Epithelial cell of proximal tubule (primary cell): ENCODE results near the gene KRT37. TPM values are rescaled to one million over a fixed set of nuclear protein-coding genes. Genes with fewer than 3 reads are reported as not detected.

ENCODE experiments used
- DNase-seq: peaks from one replicate; pipeline ENCODE4 v3.0.0-alpha.2; 2011; ENCODE audit warnings: low read depth
- H3K4me3 ChIP-seq: 2 replicates; pipeline ENCODE4 v1.5.1; 2011; ENCODE audit warnings: low read depth, mild to moderate bottlenecking, low read length
- total RNA-seq: library from RNA; depleted of rRNA; stranded (reverse); fragments of >200 nt; gene quantifications from 2 replicates; pipeline ENCODE4 v1.2.3, GENCODE V29; 2015
- TF ChIP-seq, protein P1 (sequence below): conservative IDR thresholded peaks from 2 replicates; pipeline ENCODE4 v1.5.1; 2012; ENCODE audit warnings: low read depth, mild to moderate bottlenecking, low read length

Gene KRT37
- total RNA-seq, 1 donor from 2014 or later: not detected

DNA sequence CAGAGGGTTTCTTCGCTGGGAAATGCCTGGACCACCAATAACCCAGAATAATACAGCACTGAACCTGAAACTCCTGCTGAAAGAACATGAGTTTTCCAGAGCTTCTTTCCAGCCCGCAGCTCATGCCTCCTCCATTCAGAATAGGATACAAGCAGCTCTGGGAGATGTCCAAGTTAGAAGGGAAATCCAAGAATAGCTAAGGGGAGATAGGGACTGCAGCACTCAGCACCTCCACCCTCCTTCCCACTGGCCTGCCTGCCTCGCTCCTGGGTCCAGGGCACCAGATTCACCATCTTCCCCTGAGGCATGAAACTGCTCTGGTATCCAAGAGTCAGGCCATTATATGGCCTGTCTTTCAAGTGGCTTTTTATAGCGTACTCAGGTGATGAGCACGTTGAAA lies 31.1 kb downstream of the KRT37 start:
- no peak for DNase-seq
- TF ChIP-seq, protein P1, sequence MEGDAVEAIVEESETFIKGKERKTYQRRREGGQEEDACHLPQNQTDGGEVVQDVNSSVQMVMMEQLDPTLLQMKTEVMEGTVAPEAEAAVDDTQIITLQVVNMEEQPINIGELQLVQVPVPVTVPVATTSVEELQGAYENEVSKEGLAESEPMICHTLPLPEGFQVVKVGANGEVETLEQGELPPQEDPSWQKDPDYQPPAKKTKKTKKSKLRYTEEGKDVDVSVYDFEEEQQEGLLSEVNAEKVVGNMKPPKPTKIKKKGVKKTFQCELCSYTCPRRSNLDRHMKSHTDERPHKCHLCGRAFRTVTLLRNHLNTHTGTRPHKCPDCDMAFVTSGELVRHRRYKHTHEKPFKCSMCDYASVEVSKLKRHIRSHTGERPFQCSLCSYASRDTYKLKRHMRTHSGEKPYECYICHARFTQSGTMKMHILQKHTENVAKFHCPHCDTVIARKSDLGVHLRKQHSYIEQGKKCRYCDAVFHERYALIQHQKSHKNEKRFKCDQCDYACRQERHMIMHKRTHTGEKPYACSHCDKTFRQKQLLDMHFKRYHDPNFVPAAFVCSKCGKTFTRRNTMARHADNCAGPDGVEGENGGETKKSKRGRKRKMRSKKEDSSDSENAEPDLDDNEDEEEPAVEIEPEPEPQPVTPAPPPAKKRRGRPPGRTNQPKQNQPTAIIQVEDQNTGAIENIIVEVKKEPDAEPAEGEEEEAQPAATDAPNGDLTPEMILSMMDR: no peak

GRCh38 chr17:41392278-41392677 lies 32.1 kb downstream of the KRT37 start:
- TF ChIP-seq, protein P1: no peak
- no peak overlapping the region for H3K4me3 ChIP-seq
- no peak for DNase-seq

More for the DNA sequence above, 31.1 kb downstream of the KRT37 start:
- no peak overlapping the region for H3K4me3 ChIP-seq

DNA sequence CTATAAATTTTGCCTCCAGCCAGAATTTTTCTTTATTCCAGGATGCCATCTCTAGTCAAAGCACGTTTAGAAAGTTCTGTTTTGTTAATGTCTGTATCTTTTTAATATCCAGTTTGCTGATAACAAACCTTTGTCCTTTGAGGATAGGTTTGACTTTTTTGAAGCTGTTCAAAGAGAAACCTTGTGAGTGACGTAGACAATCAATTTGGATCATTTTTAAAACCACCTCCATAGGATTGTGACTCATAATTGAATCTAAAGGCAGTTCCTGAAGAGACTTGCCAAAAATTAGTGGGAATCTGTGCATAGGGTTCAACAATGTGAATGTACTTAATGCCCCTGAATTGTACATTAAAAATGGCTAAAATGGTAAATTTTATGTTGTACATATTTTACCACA lies 32.9 kb downstream of the KRT37 start:
- DNase-seq: no peak
- TF ChIP-seq, protein P1: no peak
- no peak overlapping the region for H3K4me3 ChIP-seq

GRCh38 chr17:41390411-41390938 lies 33.9 kb downstream of the KRT37 start:
- no peak for DNase-seq
- H3K4me3 ChIP-seq: no peak overlapping the region
- TF ChIP-seq, protein P1: no peak

- TF ChIP-seq, protein P1: no peak
- H3K4me3 ChIP-seq: no peak overlapping the region
- DNase-seq: no peak
These were observed 36.7 kb downstream of the KRT37 start for GRCh38 chr17:41387670-41388069.

GRCh38 chr17:41386227-41386626 lies 38.2 kb downstream of the KRT37 start:
- TF ChIP-seq, protein P1: no peak
- DNase-seq: no peak

DNA sequence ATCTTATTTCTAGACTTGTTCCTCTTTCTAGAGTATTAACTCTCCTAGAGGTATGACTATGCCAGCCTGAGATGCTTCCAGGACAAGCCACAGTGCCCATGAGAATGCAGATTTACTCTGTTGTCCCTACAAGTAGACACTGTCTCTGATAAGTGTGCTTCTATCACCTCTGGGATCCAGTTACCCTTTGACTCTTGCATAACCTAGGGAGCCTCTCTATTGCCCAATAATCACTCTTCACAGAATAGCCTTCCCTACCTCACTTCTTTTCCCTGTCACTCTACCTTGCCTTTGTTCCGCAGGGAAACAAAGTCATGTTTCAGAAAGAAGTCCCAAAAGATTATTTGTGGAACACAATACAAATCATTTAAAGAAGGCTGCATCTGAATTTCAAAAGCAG lies 40.7 kb downstream of the KRT37 start:
- TF ChIP-seq, protein P1: no peak
- no peak overlapping the region for H3K4me3 ChIP-seq
- no peak for DNase-seq

More at GRCh38 chr17:41386227-41386626, 38.2 kb downstream of the KRT37 start:
- H3K4me3 ChIP-seq: no peak overlapping the region
